GM18907 (cell line): ENCODE data around the gene C8G.
A peak's percentile ranks its signal among the peaks of the same experiment; 100 is the strongest.

Source experiments
- ATAC-seq: cut with Tn5 transposase; IDR thresholded peaks from one replicate; pipeline ENCODE4 v1.9.1; 2021; ENCODE audit warnings: mild to moderate bottlenecking, moderate library complexity; ENCODE audit not compliant: unreplicated experiment

C8G gene

DNA sequence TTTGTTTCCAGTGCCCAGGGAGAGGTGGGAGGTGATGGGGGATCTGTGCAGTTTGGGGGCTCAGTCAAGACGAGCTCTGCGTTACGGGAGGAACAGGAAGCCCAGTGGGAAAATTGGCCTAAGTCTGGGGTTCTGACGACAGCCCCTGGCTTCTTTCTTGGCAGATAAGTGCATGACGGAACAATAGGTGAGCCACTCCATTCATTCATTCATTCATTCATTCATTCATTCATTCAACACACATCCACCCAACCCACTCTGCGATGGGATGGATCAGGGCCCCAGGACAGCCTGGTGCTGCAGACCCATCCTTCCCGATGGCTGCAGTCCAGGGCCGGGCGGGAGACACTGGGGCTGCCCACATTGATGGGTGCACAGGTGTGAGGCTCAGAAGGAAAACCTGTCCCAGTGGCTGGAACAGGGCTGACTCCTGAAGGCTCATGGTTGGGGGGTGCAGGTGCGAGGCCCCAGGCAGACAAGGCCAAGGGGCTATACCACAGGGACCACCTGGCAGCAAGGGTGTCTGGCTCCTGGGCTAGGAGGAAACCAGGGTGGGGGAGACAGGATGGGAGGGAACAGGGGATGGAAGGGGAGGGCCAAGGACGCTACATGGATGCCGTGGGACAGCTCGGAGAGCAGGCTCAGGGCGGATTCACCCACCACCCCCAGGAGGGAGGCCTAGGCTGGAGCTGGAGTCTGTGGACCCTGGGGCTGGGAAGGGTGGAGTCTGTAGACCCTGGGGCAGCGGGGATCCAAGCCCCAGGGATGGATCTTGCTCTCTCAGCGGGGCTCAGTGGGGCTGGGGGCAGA lies 35.8 kb downstream of the C8G start:
- no peak for ATAC-seq

DNA sequence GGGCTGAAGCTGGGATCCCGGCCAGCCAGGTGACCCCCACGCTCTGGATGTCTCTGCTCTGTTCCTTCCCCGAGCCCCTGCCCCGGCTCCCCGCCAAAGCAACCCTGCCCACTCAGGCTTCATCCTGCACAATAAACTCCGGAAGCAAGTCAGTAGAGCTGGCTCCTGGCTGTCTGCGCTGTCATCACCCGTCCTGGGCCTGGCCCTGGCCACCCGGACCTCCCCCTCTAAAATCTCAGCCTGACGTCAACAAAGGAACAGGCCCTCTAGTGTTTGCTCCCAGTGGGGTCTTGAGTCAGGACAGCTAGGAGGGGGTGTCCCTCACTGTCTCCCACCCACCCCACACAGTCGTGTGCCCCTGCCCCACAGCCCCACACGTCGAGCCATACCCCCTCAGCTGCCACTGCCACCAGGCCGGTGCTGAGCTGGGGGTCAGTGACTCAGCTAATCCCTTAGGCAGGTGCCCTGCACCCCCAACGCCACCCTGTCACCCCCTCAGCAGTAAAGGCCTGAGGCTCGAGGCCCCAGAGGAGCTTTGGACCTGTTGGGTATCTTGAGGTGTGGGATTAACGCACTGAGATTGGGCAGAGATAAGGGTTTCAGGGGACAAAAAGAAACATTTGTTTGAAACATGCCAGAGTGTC lies 36.7 kb downstream of the C8G start:
- no peak for ATAC-seq

GRCh38 chr9:136982232-136983051 lies 37.4 kb downstream of the C8G start, which contains the start of gene LCNL1:
Gene LCNL1, plus strand, starts transcription at chr9:136982993. Its CDS starts 594 bp downstream, at chr9:136983587.
- ATAC-seq = no peak

DNA sequence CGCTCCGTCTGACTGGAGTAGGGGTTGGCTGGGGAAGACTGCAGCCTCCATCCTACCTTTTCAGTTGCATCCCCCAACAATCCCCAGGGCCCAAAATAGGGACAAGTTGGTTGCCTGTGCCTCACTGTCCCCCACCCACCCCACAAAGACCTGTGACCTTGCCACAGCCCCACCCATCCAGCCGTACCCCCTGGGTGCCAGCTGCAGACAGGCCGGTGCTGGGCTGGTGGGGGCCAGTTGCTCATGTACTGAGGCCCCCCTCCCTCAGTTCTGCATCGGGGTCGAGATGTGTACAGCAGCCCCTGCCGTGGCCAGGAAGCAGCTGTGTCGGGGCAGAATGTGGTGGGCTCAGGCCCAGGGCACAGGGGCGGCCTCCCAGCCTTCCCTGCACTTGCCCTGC lies 38.1 kb downstream of the C8G start:
- no peak for ATAC-seq

DNA sequence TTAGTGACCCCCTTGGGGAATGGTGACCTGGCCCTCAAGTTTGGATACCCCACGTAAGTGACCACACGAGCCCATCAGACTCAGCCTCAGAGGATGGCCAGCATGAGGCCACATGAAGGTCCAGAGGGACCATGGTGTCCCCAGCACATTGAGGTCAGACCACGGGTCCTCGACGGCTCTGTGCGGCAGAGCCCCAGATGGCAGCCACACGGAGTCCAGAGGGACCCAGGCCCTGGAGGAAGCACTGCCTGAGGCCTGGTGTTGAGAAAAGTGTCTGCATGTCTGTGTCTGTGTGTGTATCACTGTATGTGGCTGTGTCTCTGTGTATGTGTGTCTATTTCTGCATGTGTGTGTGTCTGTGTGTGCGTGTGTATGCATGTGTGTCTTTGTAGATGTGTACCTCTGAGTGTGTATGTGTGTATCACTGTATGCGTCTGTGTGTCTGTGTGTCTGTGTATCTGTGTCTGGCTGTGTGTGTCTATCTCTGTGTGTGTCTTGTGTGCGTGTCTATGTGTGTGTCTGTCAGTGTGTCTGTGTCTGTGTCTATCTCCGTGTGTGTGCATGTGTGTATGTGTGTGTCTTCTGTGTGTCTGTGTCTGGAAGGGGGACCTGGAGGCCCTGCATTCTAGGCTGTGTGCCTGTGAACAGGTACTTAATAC lies 38.7 kb downstream of the C8G start:
- no peak for ATAC-seq

- no peak for ATAC-seq
Observed at GRCh38 chr9:136984464-136985026, 39.5 kb downstream of the C8G start.

- ATAC-seq = no peak
Observed at GRCh38 chr9:136985027-136985602, 40.1 kb downstream of the C8G start.

GRCh38 chr9:136985853-136986252 lies 40.8 kb downstream of the C8G start:
- no peak for ATAC-seq

GRCh38 chr9:136988872-136989271 lies 43.8 kb downstream of the C8G start:
- no peak for ATAC-seq

DNA sequence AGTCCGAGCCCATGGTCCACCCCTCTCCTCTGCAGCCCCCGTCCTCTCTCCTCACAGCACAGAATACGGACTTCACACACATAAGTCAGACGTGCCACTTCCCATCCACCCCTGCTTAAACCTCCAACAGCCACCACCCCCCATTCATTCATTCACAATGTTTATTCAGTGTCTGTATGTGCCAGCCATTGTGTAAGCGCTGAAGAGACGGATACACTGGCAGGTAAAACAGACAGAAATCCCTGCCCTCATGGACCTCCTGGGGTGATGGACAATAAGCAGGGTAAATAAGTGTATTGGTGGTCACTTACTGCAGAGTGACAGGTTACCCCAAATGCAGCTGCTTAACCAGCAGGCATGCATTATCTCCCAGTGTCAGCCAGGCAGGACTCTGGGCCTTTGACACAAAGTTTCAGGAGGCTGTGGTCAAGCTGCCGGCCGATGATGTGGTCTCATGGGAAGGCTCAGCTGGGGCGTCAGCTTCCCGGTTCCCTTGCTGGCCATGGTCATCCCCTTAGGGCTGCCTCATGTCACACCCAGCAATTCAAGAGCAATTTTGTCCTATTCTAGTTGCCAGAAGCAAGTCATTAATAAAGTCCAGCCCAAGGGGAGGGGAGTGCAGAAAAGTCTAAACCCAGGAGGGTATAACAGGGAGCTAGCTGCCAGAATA lies 45.3 kb downstream of the C8G start:
- no peak for ATAC-seq

GRCh38 chr9:136991993-136992818 lies 47.2 kb downstream of the C8G start, which contains the start of gene PAXX:
Gene PAXX, plus strand, starts transcription at chr9:136992422. Its CDS starts 22 bp downstream, at chr9:136992444.
- ATAC-seq = peak; percentile 75

DNA sequence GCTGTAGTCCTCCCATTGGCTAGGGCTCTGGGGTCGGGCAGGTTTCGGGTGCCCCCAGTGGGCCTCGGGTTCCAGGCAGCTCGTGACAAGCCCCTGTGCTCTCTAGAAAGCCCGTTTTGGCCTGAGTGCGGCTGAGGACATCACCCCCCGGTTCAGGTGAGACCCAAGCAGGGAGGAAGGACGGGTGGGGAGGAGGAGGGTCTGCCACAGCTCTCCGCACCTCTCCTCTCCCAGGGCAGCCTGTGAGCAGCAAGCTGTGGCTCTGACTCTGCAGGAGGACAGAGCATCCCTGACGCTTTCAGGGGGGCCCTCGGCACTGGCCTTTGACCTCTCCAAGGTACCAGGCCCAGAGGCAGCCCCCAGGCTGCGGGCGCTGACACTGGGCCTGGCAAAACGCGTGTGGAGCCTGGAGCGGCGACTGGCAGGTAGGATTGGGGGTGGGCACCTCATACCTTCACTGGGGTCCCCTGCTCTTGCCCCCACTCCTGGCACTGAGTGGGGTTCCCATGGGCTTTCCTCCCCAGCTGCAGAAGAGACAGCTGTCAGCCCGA lies 47.9 kb downstream of the C8G start:
- ATAC-seq = peak; percentile 4

DNA sequence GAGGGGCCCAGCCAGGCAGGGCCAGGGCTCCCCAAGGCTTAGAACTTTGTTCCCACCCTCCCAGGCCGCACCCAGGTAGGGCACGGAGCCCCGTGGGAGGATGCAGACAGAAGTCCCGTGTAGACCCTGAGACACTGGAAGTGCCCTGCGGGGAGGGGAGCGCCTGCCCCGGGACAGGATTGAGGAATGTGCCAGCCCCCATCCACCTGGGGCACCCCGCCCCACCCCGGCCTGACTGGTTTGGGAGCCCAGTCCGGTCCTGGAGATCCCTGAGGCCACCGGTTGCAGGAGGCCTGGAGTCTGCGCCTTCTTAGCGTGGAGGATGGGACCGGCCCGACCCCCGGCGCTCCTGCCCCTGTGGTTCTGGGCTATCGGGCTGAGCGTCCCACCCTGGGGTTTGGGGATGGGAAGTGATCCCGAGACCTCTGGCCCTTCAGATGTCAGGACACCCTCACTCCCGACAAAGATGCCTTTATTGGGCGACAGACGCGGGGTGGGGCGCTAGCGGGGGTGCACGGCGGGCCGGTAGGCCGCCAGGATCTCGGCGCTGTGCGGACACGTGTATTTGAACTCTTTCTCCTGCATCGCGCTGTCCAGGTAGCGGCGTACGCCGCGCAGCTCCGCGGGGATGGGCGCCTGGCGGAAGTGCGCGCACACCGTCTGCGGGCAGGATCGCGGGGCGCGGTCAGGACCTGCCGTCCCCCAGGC lies 49.3 kb downstream of the C8G start:
- ATAC-seq = no peak

DNA sequence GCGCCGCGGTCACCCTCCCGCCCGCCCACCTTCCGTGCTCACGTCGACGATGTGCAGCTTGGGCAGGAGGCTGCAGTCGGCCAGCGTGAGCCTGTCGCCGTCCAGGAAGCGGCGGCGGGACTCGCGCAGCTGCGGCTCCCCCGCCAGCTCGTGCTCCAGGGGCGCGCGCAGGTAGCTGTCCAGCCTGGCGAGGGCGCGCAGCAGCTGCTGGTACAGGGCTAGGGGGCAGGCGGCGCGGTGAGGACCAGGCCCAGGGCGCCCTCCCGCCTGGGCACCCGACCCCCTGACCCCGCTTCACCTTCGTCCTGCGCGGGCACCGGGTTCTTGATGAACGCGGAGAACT lies 49.8 kb downstream of the C8G start:
- ATAC-seq = no peak

- ATAC-seq = no peak
Observed at GRCh38 chr9:136995362-136995761, 50.3 kb downstream of the C8G start.

DNA sequence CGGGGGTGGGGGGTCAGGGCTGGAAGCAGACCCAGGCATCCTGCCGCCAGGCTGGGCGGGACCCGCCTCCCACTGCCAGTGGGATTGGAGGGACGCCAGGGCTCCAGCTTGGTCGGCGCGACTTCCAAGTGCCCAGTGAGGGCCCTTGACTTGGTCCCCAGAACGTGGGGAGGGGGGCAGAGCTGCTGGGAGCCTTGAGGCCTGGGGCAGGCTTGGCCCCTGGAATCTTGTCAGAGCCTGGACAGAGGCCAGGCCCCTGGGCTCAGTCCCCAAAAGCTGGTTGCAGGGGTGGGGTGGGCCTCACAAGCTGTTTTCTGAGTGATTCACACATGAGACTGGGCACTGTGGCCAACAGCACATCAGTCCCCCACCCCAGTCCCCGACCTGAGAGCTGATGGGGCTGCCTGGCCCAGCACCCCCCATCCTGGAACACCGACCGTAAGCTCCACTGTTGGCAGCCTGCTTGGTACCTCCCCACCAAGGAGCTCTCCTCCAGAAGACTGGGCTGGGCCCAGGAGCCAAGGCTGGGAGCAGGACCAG lies 50.8 kb downstream of the C8G start:
- ATAC-seq = no peak
